Mesodermal cell (in vitro differentiated cells): ENCODE measurements around the gene RBMX2. TPM values are rescaled to one million over a fixed set of nuclear protein-coding genes. Genes with fewer than 3 reads are reported as not detected.
"Not testable (repeated sequence)": the region's sequence is repeated elsewhere in the genome, so short reads cannot be mapped to it uniquely, and the experiment has no call there.

ENCODE experiments used
- H3K27ac ChIP-seq: 2 replicates; pipeline ENCODE4 v1.7.0; 2013; ENCODE audit warnings: mild to moderate bottlenecking, low read depth, low read length, moderate library complexity; ENCODE audit not compliant: severe bottlenecking
- H3K36me3 ChIP-seq: 2 replicates; pipeline ENCODE4 v1.7.1; 2013; ENCODE audit warnings: mild to moderate bottlenecking, low read length, moderate library complexity; ENCODE audit not compliant: control insufficient read depth, insufficient read depth
- H3K4me1 ChIP-seq: one replicate; pipeline ENCODE4 v1.7.1; 2013; ENCODE audit warnings: mild to moderate bottlenecking, low read length; ENCODE audit not compliant: insufficient read depth, control insufficient read depth, poor library complexity, severe bottlenecking
- H3K4me3 ChIP-seq: 2 replicates; pipeline ENCODE4 v1.7.0; 2013; ENCODE audit warnings: low read length, control low read depth, mild to moderate bottlenecking; ENCODE audit not compliant: insufficient read depth, poor library complexity, severe bottlenecking; ENCODE audit errors: extremely low read depth
- H3K9me3 ChIP-seq: 2 replicates; pipeline ENCODE4 v1.7.1; 2013; ENCODE audit warnings: mild to moderate bottlenecking, low read length, moderate library complexity; ENCODE audit not compliant: control insufficient read depth
- WGBS, 2 experiments: methylation state at CpG; one replicate each; pipeline ENCODE4 v1.1.5; 2013; ENCODE audit warnings: missing lambda C conversion rate in 2 of 2; ENCODE audit not compliant: insufficient coverage in 2 of 2; 5-methylcytosine and 5-hydroxymethylcytosine counted together
- polyA plus RNA-seq, 2 experiments: library from polyadenylated mRNA; stranded (reverse); fragments of 50-300 nt; gene quantifications; one replicate each; pipeline ENCODE4 v1.2.3, GENCODE V29; 2013

Gene RBMX2
- 26.0 TPM for polyA plus RNA-seq (2013, experiment 1 of 2)
- 28.0 TPM for polyA plus RNA-seq (2013, experiment 2 of 2)

GRCh38 chrX:130401415-130402207 is at the start of gene RBMX2:
Gene RBMX2, plus strand, starts transcription at chrX:130401987. Its CDS starts 46 bp downstream, at chrX:130402033.
- Histone ChIP-seq H3K36me3 (peaks cover 13% of the 10 kb centered on the region), H3K9me3 (no peaks in the 10 kb centered on the region), H3K4me1 (no peaks in the 10 kb centered on the region), H3K27ac (peak within 1 kb of the TSS; percentile 57), H3K4me3 (peak within 1 kb of the TSS; percentile 56)
- WGBS, 2 experiments = 0% methylated on average over 12 to 16 of the region's 47 CpGs

GRCh38 chrX:130352050-130352449 is 49.7 kb upstream of the RBMX2 start:
- not testable (repeated sequence) for H3K9me3 ChIP-seq, H3K27ac ChIP-seq, H3K4me1 ChIP-seq, H3K4me3 ChIP-seq
- H3K36me3 ChIP-seq = peaks cover 17% of the 10 kb centered on the region
- no CpG with 5 or more reads among the region's 1 CpG for WGBS, 2 experiments

- no peak overlapping the region for H3K4me3 ChIP-seq
- H3K9me3 ChIP-seq = no peaks in the 10 kb centered on the region
- H3K36me3 ChIP-seq = peaks cover 6% of the 10 kb centered on the region
- no peak overlapping the region for H3K27ac ChIP-seq
- H3K4me1 ChIP-seq = no peaks in the 10 kb centered on the region
Measured at GRCh38 chrX:130376077-130376476, 25.7 kb upstream of the RBMX2 start.

- 74 to 82% methylated on average over 3 of the region's 5 CpGs for WGBS, 2 experiments
- Histone ChIP-seq H3K36me3 (no peaks in the 10 kb centered on the region), H3K9me3 (no peaks in the 10 kb centered on the region), H3K4me1 (no peaks in the 10 kb centered on the region), H3K4me3 (no peak overlapping the region), H3K27ac (no peak overlapping the region)
Measured at GRCh38 chrX:130378024-130378669, 23.6 kb upstream of the RBMX2 start.

- WGBS, 2 experiments = 86 to 96% methylated on average over 1 to 4 of the region's 4 CpGs
Measured at GRCh38 chrX:130385520-130385919, 16.3 kb upstream of the RBMX2 start, which contains the start of gene GPR119. Gene GPR119, minus strand, starts transcription at chrX:130385674. Its CDS starts 227 bp downstream, at chrX:130385447.

GRCh38 chrX:130386408-130386808 is 15.4 kb upstream of the RBMX2 start:
- Histone ChIP-seq H3K4me1 (no peaks in the 10 kb centered on the region), H3K27ac (no peak overlapping the region), H3K9me3 (no peaks in the 10 kb centered on the region), H3K36me3 (no peaks in the 10 kb centered on the region), H3K4me3 (no peak overlapping the region)
- WGBS, 2 experiments = 73 to 87% methylated on average over 3 of the region's 5 CpGs

More at GRCh38 chrX:130385520-130385919, 16.3 kb upstream of the RBMX2 start, which contains the start of gene GPR119:
- Histone ChIP-seq H3K27ac (no peak within 1 kb of the TSS), H3K4me1 (no peaks in the 10 kb centered on the region), H3K4me3 (no peak within 1 kb of the TSS), H3K9me3 (no peaks in the 10 kb centered on the region), H3K36me3 (no peaks in the 10 kb centered on the region)

GRCh38 chrX:130393451-130394074 is 8.2 kb upstream of the RBMX2 start:
- no CpG with 5 or more reads among the region's 5 CpGs for WGBS, 2 experiments
- Histone ChIP-seq H3K9me3 (no peaks in the 10 kb centered on the region), H3K36me3 (no peaks in the 10 kb centered on the region), H3K4me1 (no peaks in the 10 kb centered on the region), H3K4me3 (no peak overlapping the region), H3K27ac (no peak overlapping the region)

GRCh38 chrX:130395341-130395740 is 6.4 kb upstream of the RBMX2 start:
- Histone ChIP-seq H3K4me3 (no peak overlapping the region), H3K36me3 (no peaks in the 10 kb centered on the region), H3K27ac (no peak overlapping the region), H3K9me3 (no peaks in the 10 kb centered on the region), H3K4me1 (no peaks in the 10 kb centered on the region)
- 94% methylated on average over 4 of the region's 7 CpGs; no CpG with 5 or more reads in 1 of the 2 experiments for WGBS, 2 experiments

GRCh38 chrX:130402208-130402684 is 459 bp downstream of the RBMX2 start:
- Histone ChIP-seq H3K9me3 (no peaks in the 10 kb centered on the region), H3K4me1 (no peaks in the 10 kb centered on the region), H3K4me3 (peak overlapping the region; percentile 56), H3K36me3 (peaks cover 13% of the 10 kb centered on the region), H3K27ac (no peak overlapping the region)
- WGBS, 2 experiments = 0% methylated on average over 3 to 9 of the region's 13 CpGs

- Histone ChIP-seq H3K36me3 (peaks cover 26% of the 10 kb centered on the region), H3K27ac (no peak overlapping the region), H3K9me3 (no peaks in the 10 kb centered on the region), H3K4me3 (no peak overlapping the region), H3K4me1 (no peaks in the 10 kb centered on the region)
- WGBS, 2 experiments = no CpG with 5 or more reads among the region's 2 CpGs
Measured at GRCh38 chrX:130413415-130413814, 11.6 kb downstream of the RBMX2 start.
